DND-41 (cell line): Measurements from ENCODE around the gene MRPS2.

Experiments used
- CTCF ChIP-seq: IDR thresholded peaks from 2 replicates; pipeline ENCODE4 v1.5.1; 2012; ENCODE audit warnings: borderline replicate concordance, low read length, moderate library complexity, mild to moderate bottlenecking; ENCODE audit not compliant: poor library complexity, severe bottlenecking; ENCODE audit errors: extremely low read depth
- EZH2 ChIP-seq: IDR thresholded peaks from 3 replicates; pipeline ENCODE4 v1.6.1; 2012; ENCODE audit warnings: borderline replicate concordance, low read depth, mild to moderate bottlenecking, moderate library complexity, low read length, inconsistent platforms; ENCODE audit not compliant: severe bottlenecking

GRCh38 chr9:135490166-135490870 lies 10.2 kb upstream of the MRPS2 start:
- TF ChIP-seq CTCF (no peak), EZH2 (no peak)
